Transverse colon (tissue), 4 donors: Measurements from ENCODE around the gene RPAIN. TPM values are rescaled to one million over a fixed set of nuclear protein-coding genes. Genes with fewer than 3 reads are reported as not detected.

Experiments used
- DNase-seq: peaks from one replicate; pipeline ENCODE4 v3.0.0-alpha.2; 2019
- H3K27ac ChIP-seq, 4 donors: fragments of 200-600 bp; sonication (generic); 2 replicates each; pipeline ENCODE4 v1.5.1; 2016 to 2018; ENCODE audit warnings: inconsistent platforms in 4 of 4
- H3K27me3 ChIP-seq: fragments of 200-600 bp; sonication (generic); 2 replicates; pipeline ENCODE4 v1.5.1; 2017; ENCODE audit warnings: inconsistent platforms
- H3K36me3 ChIP-seq, 4 donors: fragments of 200-600 bp; sonication (generic); 2 replicates each; pipeline ENCODE4 v1.5.1; 2017 to 2019; ENCODE audit warnings: inconsistent platforms in 4 of 4
- H3K4me1 ChIP-seq, 4 donors: fragments of 200-600 bp; sonication (generic); 2 replicates each; pipeline ENCODE4 v1.5.1; 2017 to 2020; ENCODE audit warnings: inconsistent platforms in 4 of 4
- H3K4me3 ChIP-seq, 4 donors: fragments of 200-600 bp; sonication (generic); 1 replicate in 1 of 4; 2 replicates in 3 of 4; pipeline versions ENCODE4 v1.5.1 to v1.6.1; 2017 to 2019; ENCODE audit warnings: inconsistent platforms in 4 of 4
- H3K9me3 ChIP-seq, 2 donors: fragments of 200-600 bp; sonication (generic); 2 replicates each; pipeline ENCODE4 v1.5.1; 2017 to 2019; ENCODE audit warnings: inconsistent platforms in 2 of 2
- EP300 ChIP-seq: sonication (generic); formaldehyde crosslinking; IDR thresholded peaks from one replicate; pipeline ENCODE4 v1.6.1; 2017; ENCODE audit warnings: antibody characterized with exemption, low read depth
- POLR2A ChIP-seq: fragments of 450-650 bp; IDR thresholded peaks from one replicate; pipeline ENCODE4 v1.6.1; 2016; ENCODE audit warnings: antibody characterized with exemption, mild to moderate bottlenecking, moderate library complexity
- POLR2AphosphoS5 ChIP-seq, 3 donors: sonication (generic); formaldehyde crosslinking; IDR thresholded peaks; one replicate each; pipeline ENCODE4 v1.6.1; 2016; ENCODE audit warnings: antibody characterized with exemption in 3 of 3
- WGBS, 2 donors: methylation state at CpG; one replicate each; pipeline ENCODE4 v1.1.5; 2018; ENCODE audit warnings: low coverage in 1 of 2; 5-methylcytosine and 5-hydroxymethylcytosine counted together
- in situ Hi-C, 4 donors: fragments of 200-750 bp; cut with MboI; loops; one replicate each; pipeline versions ENCODE4 v1.15.0 to v1.15.1; 2017; ENCODE audit warnings: low sequenced_read_pairs in 3 of 4, low pct_ligation_motif_present in 1 of 4, low pct_unique_long_range_greater_than_20kb in 1 of 4
- intact Hi-C: fragments of 100-400 bp; cut with DNase I; formaldehyde crosslinking; loops from one replicate; pipeline ENCODE4 v1.15.1; 2023; ENCODE audit warnings: low total_unique reads
- total RNA-seq, 4 donors: library from RNA; depleted of rRNA; stranded (reverse); fragments of >200 nt; gene quantifications; one replicate each; pipeline ENCODE4 v1.1.0, GENCODE V29; 2016
- TF ChIP-seq, protein P1 (sequence below), 5 experiments: fragments of 200-600 bp in 3 of 5; fragments of 450-650 bp in 2 of 5; sonication (generic) in 3 of 5; IDR thresholded peaks; 1 replicate in 2 of 5; 2 replicates in 3 of 5; pipeline ENCODE4 v1.5.1; 2016 to 2017; ENCODE audit warnings: antibody characterized with exemption in 5 of 5, inconsistent platforms in 3 of 5, mild to moderate bottlenecking in 2 of 5, moderate library complexity in 1 of 5

RPAIN gene
- total RNA-seq, 4 donors from 2014 or later, result 9.4 to 566 (median 41.9) TPM

DNA sequence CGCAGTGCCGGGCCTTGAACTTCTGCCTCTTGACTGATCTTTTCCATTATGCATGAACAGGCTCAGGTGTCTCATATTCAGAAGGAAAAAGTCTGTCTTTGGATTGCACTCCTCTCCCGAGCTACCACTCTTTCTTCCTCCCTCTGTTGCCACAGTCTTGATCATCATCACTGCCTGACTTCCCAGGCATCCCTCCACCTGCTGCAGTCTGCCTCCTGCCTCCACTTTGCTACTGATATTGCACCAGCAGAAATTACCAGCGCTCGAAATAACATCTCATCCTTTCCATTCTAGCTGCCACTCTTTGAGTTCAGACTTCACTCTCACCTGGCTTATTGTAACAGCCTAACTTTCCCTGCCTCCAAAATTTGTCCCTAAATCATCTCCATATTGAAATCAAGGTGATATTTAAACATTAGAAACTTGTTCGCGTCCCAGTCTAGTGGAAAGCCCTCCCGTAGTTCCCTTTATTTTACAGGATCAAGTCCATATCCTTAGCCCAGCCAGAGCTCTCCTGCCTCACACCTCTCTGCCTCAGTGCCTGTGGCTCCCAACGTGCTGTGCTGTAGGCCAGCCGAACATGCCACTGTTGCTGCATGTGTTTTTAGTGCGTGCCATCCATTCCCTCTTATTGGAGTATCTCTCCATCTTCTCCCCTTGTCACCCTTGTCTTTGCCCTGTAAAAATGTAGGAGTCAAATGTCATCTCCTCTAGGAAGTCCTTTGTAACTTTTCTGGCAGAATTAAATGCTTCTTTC lies 40.5 kb upstream of the RPAIN start:
- peaks cover 0 to 85% (median 39%) of the 10 kb centered on the region in 4 donors for H3K36me3 ChIP-seq
- in situ Hi-C loops, result no loop called here
- 90% methylated on average over 6 to 11 of the region's 11 CpGs for WGBS, 2 donors

DNA sequence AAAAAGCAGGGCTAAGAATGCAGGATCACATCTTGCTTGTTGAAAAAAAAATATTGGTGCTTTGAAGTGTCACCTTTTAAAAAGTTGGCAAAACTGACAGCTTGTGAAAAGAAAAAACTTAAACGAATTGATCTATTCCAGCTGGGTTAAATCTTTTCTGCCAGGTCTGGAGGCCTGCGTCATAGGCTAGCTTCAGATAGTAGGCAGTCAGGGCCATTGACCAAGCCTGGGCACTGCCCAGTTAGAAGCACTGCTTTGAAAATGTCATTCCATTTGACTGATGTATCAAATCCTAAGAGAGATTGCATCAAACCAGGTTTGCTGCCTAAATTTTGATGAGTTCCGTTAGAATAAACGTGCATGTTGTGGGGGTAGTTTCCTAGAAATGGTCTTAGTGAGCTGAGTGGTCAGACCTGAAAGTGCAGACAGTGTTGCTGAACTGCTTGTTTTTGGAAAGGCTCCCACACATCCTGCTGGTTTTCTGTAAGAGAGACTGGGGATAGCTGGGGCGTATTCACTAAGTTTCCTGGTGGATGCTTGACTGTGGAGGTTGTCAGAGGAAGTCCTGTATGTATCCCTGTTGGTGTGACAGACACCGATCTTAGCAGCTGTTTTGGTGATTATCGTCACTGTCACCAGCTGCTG lies 39.4 kb upstream of the RPAIN start:
- Histone ChIP-seq H3K9me3 (no peaks in the 10 kb centered on the region), H3K4me1 (no peaks in the 10 kb centered on the region), H3K36me3 (peaks cover 0 to 88% (median 38%) of the 10 kb centered on the region in 4 donors), H3K27me3 (no peaks in the 10 kb centered on the region), H3K27ac (no peak overlapping the region), H3K4me3 (no peak overlapping the region)
- in situ Hi-C loops, result no loop called here
- WGBS, 2 donors, result 78 to 88% methylated on average over 4 to 7 of the region's 7 CpGs
- intact Hi-C loops, result no loop called here
- TF ChIP-seq POLR2A (no peak), POLR2AphosphoS5 (IDR thresholded peaks at IDR 0.05) (no peak), EP300 (no peak)
- TF ChIP-seq, protein P1, sequence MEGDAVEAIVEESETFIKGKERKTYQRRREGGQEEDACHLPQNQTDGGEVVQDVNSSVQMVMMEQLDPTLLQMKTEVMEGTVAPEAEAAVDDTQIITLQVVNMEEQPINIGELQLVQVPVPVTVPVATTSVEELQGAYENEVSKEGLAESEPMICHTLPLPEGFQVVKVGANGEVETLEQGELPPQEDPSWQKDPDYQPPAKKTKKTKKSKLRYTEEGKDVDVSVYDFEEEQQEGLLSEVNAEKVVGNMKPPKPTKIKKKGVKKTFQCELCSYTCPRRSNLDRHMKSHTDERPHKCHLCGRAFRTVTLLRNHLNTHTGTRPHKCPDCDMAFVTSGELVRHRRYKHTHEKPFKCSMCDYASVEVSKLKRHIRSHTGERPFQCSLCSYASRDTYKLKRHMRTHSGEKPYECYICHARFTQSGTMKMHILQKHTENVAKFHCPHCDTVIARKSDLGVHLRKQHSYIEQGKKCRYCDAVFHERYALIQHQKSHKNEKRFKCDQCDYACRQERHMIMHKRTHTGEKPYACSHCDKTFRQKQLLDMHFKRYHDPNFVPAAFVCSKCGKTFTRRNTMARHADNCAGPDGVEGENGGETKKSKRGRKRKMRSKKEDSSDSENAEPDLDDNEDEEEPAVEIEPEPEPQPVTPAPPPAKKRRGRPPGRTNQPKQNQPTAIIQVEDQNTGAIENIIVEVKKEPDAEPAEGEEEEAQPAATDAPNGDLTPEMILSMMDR (IDR thresholded peaks at IDR 0.05), result no peak
- no peak for DNase-seq

More for the DNA sequence above, 40.5 kb upstream of the RPAIN start:
- no peaks in the 10 kb centered on the region for H3K9me3 ChIP-seq
- H3K4me3 ChIP-seq, result no peak overlapping the region
- H3K27ac ChIP-seq, result no peak overlapping the region
- H3K27me3 ChIP-seq, result no peaks in the 10 kb centered on the region
- intact Hi-C loops, result no loop called here
- no peaks in the 10 kb centered on the region for H3K4me1 ChIP-seq
- no peak for TF ChIP-seq POLR2A
- TF ChIP-seq EP300, result no peak
- TF ChIP-seq POLR2AphosphoS5 (IDR thresholded peaks at IDR 0.05), result no peak
- TF ChIP-seq, protein P1 (IDR thresholded peaks at IDR 0.05), result no peak
- DNase-seq, result no peak

DNA sequence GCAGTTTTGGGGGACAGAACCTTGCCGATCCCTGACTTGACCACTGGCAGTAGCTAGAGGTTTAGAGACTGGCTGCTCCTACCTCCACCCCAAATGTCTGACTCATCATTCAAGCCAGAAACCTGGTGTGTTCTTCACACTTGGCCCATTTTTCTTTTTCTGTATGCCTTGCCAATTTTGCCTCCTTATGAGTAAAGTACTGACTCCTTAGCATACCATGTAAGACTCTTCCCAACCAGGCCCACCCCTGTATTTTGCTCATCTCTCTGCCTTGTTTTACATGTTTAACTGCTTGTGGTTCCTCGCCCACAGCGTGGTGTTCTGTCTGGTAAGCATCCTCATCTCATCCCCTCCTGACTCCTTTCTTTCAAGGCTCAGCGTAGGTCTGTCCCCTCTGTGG lies 38.4 kb upstream of the RPAIN start:
- peaks cover 0 to 88% (median 39%) of the 10 kb centered on the region in 4 donors for H3K36me3 ChIP-seq

DNA sequence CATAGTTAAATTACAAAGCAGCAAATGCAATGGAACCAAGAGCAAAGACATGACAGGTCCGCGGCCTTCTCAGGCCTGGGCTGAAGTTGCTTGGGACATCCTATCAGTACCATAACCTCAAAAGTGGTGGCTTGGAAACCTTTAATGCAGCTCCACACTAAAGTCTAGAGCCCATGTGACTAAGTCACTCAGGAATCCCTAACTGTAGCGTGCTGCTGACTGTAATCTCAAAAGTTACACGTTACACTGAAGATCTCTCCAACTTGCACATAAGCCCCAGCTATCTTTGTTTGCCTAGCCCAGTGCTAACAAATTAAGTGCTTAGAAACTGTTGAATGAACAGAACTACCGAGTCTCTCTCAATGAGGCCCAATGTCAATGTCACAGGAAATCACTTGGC lies 28.3 kb upstream of the RPAIN start:
- TF ChIP-seq POLR2AphosphoS5 (IDR thresholded peaks at IDR 0.05) (no peak), POLR2A (no peak), EP300 (no peak)
- TF ChIP-seq, protein P1 (IDR thresholded peaks at IDR 0.05), result no peak
- no peak overlapping the region for H3K27ac ChIP-seq
- no peaks in the 10 kb centered on the region for H3K9me3 ChIP-seq
- H3K4me3 ChIP-seq, result no peak overlapping the region
- 82 to 100% methylated on average over 1 to 5 of the region's 5 CpGs for WGBS, 2 donors
- peaks cover 0 to 67% (median 32%) of the 10 kb centered on the region in 4 donors for H3K36me3 ChIP-seq
- no peaks in the 10 kb centered on the region for H3K4me1 ChIP-seq
- intact Hi-C loops, result no loop called here
- in situ Hi-C loops, result no loop called here
- no peaks in the 10 kb centered on the region for H3K27me3 ChIP-seq
- DNase-seq, result no peak

More for the DNA sequence above, 38.4 kb upstream of the RPAIN start:
- no peak for DNase-seq
- TF ChIP-seq POLR2A, result no peak
- TF ChIP-seq, protein P1 (IDR thresholded peaks at IDR 0.05), result no peak
- TF ChIP-seq EP300, result no peak
- TF ChIP-seq POLR2AphosphoS5 (IDR thresholded peaks at IDR 0.05), result no peak
- H3K27ac ChIP-seq, result no peak overlapping the region
- no peak overlapping the region for H3K4me3 ChIP-seq
- 94 to 95% methylated on average over 2 to 4 of the region's 4 CpGs for WGBS, 2 donors
- in situ Hi-C loops (no loop called here), intact Hi-C loops (no loop called here)
- H3K4me1 ChIP-seq, result no peaks in the 10 kb centered on the region
- no peaks in the 10 kb centered on the region for H3K27me3 ChIP-seq
- no peaks in the 10 kb centered on the region for H3K9me3 ChIP-seq
